OCI-M1 (cell line): Measurements from ENCODE around the gene HAT1.
A peak's percentile ranks its signal among the peaks of the same experiment; 100 is the strongest.
"Not testable (repeated sequence)": the region's sequence is repeated elsewhere in the genome, so short reads cannot be mapped to it uniquely, and the experiment has no call there.

Source experiments
- DNase-seq: peaks from one replicate; lab custom pipeline; 2025; lab: John Stamatoyannopoulos, UW

HAT1 gene, protein sequence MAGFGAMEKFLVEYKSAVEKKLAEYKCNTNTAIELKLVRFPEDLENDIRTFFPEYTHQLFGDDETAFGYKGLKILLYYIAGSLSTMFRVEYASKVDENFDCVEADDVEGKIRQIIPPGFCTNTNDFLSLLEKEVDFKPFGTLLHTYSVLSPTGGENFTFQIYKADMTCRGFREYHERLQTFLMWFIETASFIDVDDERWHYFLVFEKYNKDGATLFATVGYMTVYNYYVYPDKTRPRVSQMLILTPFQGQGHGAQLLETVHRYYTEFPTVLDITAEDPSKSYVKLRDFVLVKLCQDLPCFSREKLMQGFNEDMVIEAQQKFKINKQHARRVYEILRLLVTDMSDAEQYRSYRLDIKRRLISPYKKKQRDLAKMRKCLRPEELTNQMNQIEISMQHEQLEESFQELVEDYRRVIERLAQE

DNA sequence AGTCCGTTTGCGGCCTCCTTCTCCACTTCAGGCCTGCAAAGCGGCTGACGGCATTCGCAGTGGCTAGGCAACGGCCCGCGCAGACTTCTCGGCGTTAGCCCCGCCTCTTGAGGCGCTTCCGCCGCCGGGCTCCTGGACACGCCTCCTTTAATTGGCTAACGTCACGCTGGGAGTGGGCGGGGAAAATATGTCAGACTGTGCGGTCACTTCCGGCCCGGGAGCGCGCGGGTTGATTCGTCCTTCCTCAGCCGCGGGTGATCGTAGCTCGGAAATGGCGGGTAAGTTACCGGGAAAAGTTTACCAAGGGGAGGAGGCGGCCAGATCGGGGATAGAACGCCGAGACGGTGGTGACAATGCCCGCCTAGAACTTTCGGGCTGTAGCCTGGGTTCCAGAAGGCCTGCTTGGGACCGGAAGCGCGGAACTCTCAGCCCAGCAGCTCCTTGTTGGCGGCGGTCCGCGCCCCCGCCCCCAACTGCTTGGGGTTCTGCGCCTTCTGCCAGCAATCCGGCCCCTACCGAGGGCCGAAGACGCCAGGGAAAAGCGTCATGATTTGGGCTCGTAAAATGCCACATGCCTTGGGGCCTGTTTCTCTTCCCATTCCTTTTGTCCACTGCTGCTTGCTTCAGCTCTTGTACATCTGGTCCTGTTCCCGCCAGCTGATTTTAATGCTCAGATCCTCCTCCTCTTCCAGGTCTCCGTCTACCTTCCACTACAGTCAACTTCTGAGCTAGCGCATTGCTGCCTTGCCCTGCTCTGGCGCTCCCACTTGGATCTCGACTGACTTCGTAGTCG lies at the start of gene HAT1:
Gene HAT1 (plus strand): TSS at position 232 of the 793 bp plus-strand sequence. CDS start 40 bp downstream, at position 272.
- peak; percentile 98 for DNase-seq

DNA sequence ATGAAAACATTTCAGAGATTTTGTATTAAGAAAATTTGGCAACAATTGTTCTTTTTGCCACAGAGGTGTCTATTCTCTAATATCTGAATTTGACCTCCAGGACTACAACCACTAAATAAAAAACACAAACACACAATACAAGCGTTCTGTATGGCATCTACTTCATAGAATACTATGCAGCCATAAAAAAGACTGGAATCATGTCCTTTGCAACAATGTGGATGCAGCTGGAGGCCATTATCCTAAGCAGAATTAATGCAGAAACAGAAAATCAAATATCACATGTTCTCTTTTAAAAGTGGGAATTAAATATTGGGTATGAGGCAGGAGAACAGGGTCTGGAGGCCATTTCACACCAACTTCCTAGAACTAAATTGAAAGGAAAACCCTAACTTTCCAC lies 47.7 kb upstream of the HAT1 start:
- DNase-seq, result no peak

DNA sequence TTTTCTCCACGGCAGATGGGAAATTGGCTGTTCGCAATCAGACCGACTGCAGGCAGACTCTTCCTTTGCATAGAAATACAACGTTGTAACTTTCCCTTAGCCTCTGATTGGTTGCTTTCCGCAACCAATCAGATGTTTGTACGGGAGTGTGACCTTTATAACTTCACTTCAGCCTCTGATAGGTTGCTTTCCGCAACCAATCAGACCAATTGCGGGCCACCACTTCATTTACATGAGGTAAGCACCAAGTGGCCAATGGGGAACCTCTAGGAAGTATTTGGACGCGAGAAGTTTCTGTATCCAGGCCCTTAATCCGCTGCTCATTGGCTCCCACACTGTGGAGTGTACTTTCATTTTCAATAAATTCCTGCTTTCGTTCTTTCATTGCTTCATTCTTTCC lies 47.3 kb upstream of the HAT1 start:
- no peak for DNase-seq

DNA sequence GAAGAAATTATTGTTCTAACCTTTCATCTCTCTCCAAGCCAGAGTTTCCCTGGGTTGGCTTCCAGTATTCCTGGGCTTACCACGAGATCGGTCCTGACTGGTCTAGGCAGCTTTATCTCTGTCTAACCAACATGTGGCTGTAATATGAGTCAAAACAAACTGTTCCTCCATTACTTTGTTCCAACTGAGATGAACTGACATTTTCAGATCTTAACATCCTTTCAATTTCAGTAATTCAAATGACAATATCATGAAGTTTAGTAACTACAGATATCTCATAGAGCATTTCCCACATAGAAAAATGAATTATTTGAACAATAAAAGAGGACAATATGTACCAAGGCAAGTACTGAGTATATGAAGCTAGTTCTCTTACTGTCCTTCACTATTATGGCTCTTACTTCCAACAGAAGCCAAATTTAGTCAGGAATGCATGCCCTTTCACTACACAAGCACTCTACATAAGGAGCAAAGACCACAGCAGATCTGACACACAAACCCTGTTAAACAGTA lies 43.7 kb upstream of the HAT1 start:
- DNase-seq, result peak; percentile 88

DNA sequence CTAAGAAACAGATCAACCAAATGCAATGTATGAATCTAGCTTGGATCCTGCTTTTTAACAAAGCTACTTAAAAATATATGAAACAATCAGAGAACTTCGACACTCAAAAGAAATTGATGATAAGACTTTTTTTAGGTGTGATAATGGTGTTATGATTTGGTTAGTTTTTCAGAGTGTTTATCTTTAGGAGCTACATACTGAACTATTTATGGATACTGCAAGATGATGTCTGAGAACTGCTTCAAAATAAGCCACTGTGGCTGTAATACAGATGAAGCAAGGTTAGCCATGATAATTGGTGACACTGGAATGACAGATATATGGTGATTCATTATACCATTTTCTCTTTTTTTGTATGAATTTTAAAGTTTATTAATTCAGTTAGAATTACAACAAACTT lies 42.4 kb upstream of the HAT1 start:
- no peak for DNase-seq

DNA sequence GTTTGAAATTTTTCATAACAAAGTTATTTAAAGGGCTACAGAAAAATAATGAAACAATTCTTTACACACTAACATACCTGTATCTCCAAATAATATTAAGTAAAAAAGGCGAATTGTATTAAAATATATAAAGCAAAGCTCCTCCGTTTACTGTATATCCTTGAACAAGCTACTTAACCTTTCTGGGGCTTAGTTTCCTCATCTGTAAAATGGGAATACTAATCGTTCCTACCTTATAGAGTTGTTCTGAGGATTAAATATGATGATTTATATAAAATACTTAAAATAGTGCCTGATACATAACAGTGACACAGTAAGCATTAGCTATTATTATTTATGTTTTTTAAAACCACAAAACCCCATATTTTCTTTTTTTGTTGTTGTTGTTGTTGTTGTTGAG lies 41.5 kb upstream of the HAT1 start:
- no peak for DNase-seq

DNA sequence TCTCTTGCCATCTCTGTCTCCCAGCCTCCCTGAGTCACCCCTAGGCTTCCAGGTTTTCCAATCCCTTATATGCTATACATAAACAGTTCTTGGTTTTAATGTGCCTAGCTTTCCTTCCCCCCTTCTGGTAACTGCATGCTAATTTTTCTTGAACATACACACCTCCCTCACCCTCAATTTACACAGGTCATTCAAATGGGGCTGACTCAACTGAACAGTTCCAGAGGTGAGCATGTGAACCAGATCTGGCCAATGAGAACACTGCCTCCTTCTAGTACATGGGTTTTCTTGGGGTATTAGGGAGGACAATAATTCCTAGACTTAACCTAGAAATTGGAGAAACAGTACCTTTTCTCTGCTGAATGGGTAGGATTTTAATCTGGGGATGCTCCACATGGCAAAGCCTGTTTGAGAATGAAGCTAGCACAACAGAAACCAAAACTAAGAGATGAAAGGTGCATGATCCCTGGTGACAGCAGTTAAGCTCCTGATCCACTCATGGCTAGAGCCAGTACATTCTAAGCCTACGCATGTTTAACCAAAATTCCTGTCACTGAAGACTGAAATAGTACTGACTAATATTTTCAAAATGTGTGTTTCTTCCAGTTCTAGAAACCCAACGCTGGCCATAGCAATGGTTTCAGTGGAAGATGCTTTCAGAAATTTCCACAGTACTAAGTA lies 40.0 kb upstream of the HAT1 start:
- DNase-seq, result no peak

DNA sequence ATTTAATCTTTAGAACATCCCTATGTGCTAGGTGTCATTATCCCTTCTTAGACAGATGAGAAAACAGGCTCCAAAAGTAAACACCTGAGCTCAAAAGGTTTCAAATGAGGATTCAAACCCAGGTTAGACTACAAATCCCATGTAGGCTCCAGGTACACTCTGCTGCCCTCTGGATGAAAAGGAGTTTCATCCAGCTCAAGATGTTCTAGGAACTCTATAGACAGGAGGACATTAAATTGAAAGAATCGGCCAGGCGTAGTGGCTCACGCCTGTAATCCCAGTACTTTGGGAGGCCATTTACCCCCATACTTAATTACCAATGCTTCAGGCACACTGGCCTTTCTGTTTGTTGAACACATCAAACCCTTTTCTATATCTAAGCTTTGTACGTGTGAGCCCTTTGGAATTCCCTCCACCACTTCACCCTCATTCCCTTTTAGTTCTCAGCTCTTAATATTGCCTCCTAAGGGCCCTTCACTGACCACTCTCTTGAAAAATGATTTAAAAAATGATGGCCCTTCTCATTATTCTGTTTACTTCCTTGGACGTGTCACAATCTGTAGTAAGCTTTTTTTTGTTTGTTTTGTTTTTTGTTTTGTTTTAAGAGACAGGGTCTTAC lies 38.9 kb upstream of the HAT1 start:
- no peak for DNase-seq

DNA sequence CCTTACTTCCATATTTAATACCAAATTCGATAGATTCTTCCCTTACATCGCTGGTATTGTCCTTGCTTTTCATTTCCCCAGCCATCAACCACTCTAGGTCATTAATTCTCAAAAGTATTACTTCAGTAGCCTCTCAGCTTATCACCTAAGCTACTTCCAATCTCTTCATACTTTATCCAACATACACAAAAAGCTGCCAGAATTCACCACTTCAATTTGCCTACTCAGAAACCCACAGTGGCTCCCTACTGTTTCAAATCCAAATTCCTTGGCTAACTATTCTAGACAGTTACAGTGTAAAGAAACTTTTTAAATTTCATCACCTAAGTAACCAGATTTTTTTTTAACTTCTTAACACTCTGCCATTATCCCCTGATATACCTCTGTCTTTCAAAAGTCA lies 32.9 kb upstream of the HAT1 start:
- no peak for DNase-seq

DNA sequence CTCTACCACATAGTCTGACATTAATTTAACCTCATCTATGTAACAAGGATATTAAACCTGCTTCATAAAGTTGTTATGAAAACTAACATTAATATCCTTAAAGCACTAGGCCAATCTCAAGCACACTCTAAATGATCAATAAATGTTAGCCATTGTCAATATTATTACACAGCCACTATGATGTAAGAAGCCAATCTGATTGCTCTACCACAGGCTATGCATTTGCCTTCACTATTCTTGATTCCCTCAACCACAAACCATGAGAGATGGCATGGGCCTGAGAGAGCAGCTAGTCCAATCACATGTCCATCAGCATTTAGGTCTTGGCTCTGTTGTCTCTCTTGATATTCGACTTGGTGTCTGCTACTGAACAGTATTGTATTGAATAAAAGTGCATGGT lies 32.5 kb upstream of the HAT1 start:
- peak; percentile 37 for DNase-seq

DNA sequence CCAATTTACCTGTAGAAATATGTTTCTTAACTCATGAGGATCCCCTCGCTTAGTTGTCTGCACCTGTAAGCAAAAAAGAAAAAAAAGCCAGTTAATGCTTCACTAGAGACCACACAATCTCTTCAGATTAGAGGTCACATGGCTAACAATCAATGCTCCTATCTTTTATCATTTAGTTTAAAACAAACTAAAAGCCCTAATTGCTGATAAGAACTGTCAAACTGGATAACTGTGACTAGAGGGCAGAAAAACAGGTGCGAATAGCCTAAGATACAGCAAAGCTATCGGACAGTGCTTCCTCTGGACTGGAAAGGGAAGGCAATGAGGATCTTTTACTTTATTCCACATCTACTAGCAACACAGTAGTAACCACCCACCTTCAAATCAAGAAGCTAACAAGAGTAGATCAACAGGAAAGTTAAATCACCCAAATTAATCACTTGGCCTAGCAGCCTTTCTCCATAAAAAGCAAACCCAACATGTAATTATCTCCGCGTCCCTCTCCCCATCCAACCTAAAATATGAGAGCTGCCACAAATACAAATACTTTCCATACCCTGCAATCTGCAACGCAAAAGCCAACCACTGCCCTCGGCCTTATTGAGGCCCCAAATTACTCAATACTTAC lies 29.0 kb upstream of the HAT1 start:
- peak; percentile 52 for DNase-seq

DNA sequence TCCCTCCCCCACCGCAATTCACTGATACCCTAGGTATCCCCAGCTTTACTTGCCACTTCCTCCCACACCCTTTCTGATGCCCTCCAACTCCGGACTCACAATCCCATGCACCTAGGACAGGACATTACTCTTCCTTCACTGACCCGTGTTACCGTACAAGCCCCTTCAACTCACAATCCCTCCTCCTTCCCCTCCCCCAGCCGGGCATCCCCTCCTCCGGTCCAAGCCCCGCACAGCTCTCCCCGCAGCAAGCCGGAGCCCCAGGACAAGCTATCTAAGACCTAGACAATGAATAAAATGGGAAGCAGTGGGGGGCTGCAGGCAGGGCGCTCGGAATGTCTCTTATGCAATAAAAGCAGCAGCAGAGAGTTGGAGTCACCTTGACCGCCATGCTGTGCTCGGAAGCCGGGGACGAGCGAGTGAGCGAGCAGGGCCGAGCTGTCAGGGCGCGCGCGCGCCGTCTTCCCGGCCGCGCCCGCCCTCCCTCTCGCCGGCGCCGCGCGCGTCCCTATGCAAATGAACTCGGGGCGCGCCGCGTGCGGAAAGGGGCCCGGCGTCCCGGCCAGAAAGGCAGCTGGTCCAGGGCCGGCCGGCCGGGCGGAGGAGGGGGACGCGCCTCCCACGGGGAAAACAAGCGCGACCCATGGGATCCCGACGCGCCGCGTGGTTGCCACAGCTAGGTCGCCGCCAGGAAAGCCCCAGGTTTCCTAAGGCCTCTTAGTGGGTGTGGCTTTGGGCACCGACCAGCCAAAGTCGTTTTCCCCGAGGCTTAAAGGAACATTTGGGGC lies 28.2 kb upstream of the HAT1 start, which contains the start of gene SLC25A12:
Gene SLC25A12 (minus strand): TSS at position 421 of the 788 bp plus-strand sequence. CDS start 30 bp downstream, at position 391.
- peak; percentile 88 for DNase-seq

DNA sequence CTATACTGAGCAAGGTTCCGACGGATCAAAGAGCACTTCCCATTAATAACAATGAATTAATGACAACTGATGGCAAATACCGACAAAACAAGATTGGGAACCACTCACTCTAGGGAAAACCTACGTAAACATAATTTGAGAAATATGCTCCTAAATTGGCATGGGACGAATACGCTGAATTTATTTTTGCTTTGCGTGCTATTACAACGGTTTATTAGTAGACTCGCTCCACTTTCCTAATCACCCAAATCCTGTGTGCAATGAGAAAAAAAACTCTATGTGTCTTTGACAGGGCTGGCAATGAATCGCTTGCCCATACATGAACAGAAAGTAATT lies 27.7 kb upstream of the HAT1 start:
- no peak for DNase-seq

DNA sequence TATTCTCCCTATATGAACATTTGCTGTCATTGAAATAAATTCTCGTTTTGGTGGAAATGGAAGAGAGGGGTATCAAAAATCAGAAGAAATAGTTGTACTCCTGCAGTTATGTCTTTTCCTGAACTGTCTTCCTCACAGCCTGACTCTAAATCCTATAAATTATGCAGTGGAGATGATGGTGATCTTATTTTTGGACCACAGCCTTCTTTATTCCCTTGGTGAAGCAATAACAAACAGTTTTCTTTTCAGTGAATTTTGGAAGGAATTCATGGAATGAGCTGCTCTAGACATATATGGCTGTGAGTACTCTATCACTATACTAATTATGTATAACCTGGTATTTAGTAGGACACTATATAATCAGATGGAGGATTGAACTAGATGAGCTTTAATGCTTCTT lies 26.5 kb upstream of the HAT1 start:
- no peak for DNase-seq

DNA sequence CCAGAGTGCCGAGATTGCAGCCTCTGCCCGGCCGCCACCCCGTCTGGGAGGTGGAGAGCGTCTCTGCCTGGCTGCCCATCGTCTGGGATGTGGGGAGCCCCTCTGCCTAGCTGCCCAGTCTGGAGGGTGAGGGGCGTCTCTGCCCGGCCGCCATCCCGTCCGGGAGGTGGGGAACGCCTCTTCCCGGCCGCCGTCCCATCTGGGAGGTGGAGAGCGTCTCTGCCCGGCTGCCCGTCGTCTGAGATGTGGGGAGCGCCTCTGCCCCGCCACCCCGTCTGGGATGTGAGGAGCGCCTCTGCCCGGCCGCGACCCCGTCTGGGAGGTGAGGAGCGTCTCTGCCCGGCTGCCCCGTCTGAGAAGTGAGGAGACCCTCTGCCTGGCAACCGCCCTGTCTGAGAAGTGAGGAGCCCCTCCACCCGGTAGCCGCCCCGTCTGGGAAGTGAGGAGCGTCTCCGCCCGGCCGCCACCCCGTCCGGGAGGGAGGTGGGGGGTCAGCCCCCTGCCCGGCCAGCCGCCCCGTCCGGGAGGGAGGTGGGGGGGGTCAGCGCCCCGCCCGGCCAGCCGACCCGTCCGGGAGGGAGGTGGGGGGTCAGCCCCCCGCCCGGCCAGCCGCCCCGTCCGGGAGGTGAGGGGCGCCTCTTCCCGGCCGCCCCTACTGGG lies 22.5 kb upstream of the HAT1 start:
- not testable (repeated sequence) for DNase-seq

DNA sequence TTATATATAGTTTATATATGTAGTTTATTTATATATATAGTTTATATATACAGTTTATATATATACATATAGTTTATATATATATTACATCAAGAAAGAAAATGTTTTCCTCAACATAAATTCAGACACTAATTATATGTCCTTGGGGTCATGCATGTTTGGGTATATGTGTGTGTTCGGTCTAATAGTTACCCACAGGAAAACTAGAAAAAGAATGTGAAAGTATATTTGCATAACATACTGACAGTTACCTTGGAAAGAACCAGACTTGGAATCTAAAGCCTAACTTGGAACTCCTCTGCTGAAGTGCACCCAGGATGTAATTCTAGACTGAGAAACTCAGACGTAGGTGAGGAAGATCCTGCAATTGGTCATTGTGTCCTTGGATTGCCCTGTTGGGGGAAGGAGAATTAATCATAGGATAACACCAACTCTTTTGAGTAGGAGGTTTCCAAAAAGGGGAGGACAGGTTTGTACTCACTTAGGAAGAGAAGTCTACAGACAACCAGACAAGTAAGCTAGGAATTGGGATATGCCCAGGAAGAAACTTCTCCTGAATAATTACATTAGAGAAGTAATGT lies 19.3 kb upstream of the HAT1 start:
- no peak for DNase-seq

DNA sequence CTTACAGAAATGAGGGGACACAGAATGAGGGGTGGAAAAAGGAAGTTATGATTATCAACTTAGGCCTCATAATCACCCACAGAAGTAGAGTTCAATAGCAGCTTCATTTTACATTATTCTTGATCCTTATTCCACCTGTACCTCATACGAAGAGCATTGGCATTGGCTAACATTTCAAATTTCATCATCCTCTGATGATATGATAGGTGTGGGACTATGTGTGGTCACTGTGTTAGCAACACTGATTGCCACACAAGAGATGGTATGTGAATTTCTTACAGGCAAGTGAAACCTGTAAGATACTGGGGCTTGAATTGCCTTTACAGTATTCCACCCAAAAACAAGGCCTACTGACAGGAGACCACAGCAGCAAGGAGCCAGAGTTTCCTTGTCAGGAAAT lies 14.0 kb upstream of the HAT1 start:
- no peak for DNase-seq

DNA sequence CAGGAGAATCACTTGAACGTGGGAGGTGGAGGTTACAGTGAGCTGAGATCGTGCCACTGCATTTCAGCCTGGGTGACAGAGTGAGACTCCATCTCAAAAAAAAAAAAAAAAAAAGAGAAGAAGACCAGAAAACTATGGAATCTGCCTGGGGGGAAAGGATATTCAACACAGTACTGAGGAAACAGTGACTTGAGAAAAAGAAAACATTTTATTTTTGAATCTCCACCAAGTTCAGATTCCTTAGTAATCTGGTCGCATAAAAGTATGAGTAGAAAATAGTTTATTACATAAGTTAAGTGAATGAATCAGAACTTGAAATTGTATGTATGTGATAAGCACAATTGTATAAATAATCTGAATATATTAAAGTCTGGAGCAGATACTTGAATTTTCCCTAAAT lies 13.0 kb upstream of the HAT1 start:
- DNase-seq, result no peak

DNA sequence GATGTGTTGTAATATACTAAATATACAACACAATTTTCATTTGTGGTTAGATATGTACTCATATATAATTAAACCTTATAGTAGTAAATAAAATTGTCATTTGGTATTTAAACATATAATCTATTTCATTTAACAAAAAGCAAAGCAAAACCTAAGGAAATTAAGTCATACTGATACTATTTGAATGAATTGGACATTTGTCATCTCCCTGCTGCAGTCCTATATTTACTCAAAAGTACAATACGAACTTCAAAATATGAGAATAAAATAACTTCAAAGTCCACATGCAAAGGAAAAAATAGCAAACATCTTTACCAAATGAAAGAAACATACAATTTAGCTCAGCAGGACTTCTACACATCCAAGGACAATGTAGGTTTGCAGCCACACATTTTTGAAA lies 11.8 kb upstream of the HAT1 start:
- no peak for DNase-seq

DNA sequence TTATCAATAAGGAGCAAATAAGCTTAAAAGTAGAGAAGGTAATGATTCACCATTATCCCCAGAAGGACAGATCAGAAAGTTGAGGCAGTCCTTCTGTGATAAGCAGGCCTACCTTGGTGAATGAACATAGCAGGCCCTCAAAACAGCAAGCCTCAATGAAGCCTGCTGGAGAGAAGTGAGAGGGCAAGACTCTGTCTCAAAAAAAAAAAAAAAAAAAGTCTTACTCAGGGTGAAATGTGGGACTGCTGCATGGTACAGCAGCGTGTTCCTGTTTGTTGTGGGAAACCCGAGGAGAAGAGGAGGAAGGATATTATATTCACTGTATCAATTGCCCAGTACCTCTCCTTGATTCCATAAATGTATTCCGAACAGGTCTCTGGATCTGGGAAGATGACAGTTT lies 8.7 kb upstream of the HAT1 start:
- DNase-seq, result no peak
